H9 (cell line): ENCODE data around the gene SORCS2. TPM values are rescaled to one million over a fixed set of nuclear protein-coding genes. Genes with fewer than 3 reads are reported as not detected.

Source experiments
- DNase-seq: peaks from one replicate; pipeline ENCODE4 v3.0.0-alpha.2; 2017
- H2AFZ ChIP-seq: one replicate; pipeline ENCODE4 v1.6.1; 2013; ENCODE audit warnings: mild to moderate bottlenecking, low read length, control low read depth, moderate library complexity
- H2AK5ac ChIP-seq: 2 replicates; pipeline ENCODE4 v1.6.1; 2013; ENCODE audit warnings: low read length, control low read depth, mixed read lengths; ENCODE audit not compliant: insufficient read length
- H2BK120ac ChIP-seq: one replicate; pipeline ENCODE4 v1.6.1; 2013; ENCODE audit warnings: low read depth, mild to moderate bottlenecking, low read length, control low read depth, inconsistent platforms; ENCODE audit not compliant: poor library complexity, severe bottlenecking
- H2BK12ac ChIP-seq: 2 replicates; pipeline ENCODE4 v1.6.1; 2013; ENCODE audit warnings: low read length, control low read depth, mixed read lengths, low read depth; ENCODE audit not compliant: insufficient read length
- H2BK15ac ChIP-seq: 2 replicates; pipeline ENCODE4 v1.6.1; 2013; ENCODE audit warnings: low read depth, low read length, control low read depth
- H2BK20ac ChIP-seq: one replicate; pipeline ENCODE4 v1.6.1; 2013; ENCODE audit warnings: low read depth, mild to moderate bottlenecking, low read length, control low read depth, inconsistent platforms; ENCODE audit not compliant: poor library complexity, severe bottlenecking
- H2BK5ac ChIP-seq: 2 replicates; pipeline ENCODE4 v1.6.1; 2013; ENCODE audit warnings: low read length, control low read depth, mixed read lengths; ENCODE audit not compliant: insufficient read length
- H3K14ac ChIP-seq: 2 replicates; pipeline ENCODE4 v1.6.1; 2013; ENCODE audit warnings: low read length, control low read depth; ENCODE audit not compliant: insufficient read depth
- H3K18ac ChIP-seq: 2 replicates; pipeline ENCODE4 v1.6.1; 2013; ENCODE audit warnings: low read depth, mild to moderate bottlenecking, mixed read lengths, low read length, control low read depth; ENCODE audit not compliant: insufficient read length
- H3K23ac ChIP-seq: 2 replicates; pipeline ENCODE4 v1.6.1; 2013; ENCODE audit warnings: low read length, control low read depth, mixed read lengths, low read depth; ENCODE audit not compliant: insufficient read length
- H3K23me2 ChIP-seq: 2 replicates; pipeline ENCODE4 v1.6.1; 2013; ENCODE audit warnings: low read depth, mild to moderate bottlenecking, mixed read lengths, low read length, control low read depth; ENCODE audit not compliant: insufficient read length, poor library complexity, severe bottlenecking
- H3K27ac ChIP-seq: 2 replicates; pipeline ENCODE4 v1.5.1; 2013; ENCODE audit warnings: low read length, control low read depth, mixed read lengths, low read depth; ENCODE audit not compliant: insufficient read length
- H3K27me3 ChIP-seq: 2 replicates; pipeline ENCODE4 v1.6.1; 2013; ENCODE audit warnings: low read length, control low read depth, inconsistent platforms; ENCODE audit not compliant: insufficient read depth
- H3K4ac ChIP-seq: 2 replicates; pipeline ENCODE4 v1.6.1; 2013; ENCODE audit warnings: low read depth, mild to moderate bottlenecking, control low read depth, inconsistent platforms, low read length, moderate library complexity
- H3K4me1 ChIP-seq: 2 replicates; pipeline ENCODE4 v1.6.1; 2013; ENCODE audit warnings: low read length, control low read depth, inconsistent platforms; ENCODE audit not compliant: insufficient read depth
- H3K4me2 ChIP-seq: 2 replicates; pipeline ENCODE4 v1.6.1; 2013; ENCODE audit warnings: low read length, control low read depth, mixed read lengths; ENCODE audit not compliant: insufficient read length, insufficient read depth
- H3K56ac ChIP-seq: 2 replicates; pipeline ENCODE4 v1.6.1; 2013; ENCODE audit warnings: low read depth, mild to moderate bottlenecking, mixed read lengths, low read length, control low read depth; ENCODE audit not compliant: insufficient read length
- H3K79me1 ChIP-seq: 2 replicates; pipeline ENCODE4 v1.6.1; 2013; ENCODE audit warnings: low read depth, mild to moderate bottlenecking, moderate library complexity, low read length, control low read depth, inconsistent platforms; ENCODE audit not compliant: insufficient read depth, poor library complexity, severe bottlenecking
- H3K79me2 ChIP-seq: 2 replicates; pipeline ENCODE4 v1.6.1; 2013; ENCODE audit warnings: low read length, control low read depth, inconsistent platforms; ENCODE audit not compliant: insufficient read depth
- H3K9ac ChIP-seq: 2 replicates; pipeline ENCODE4 v1.6.1; 2013; ENCODE audit warnings: low read length, control low read depth, mixed read lengths; ENCODE audit not compliant: insufficient read length; ENCODE audit errors: extremely low read depth
- H3K9me3 ChIP-seq: one replicate; pipeline ENCODE4 v1.6.1; 2013; ENCODE audit warnings: low read depth, low read length, inconsistent platforms; ENCODE audit not compliant: control insufficient read depth
- H3T11ph ChIP-seq: one replicate; pipeline ENCODE4 v1.6.1; 2013; ENCODE audit warnings: mild to moderate bottlenecking, low read length, control low read depth, inconsistent platforms
- H4K20me1 ChIP-seq: one replicate; pipeline ENCODE4 v1.6.1; 2013; ENCODE audit not compliant: control insufficient read depth, insufficient read length, insufficient read depth
- H4K5ac ChIP-seq: 2 replicates; pipeline ENCODE4 v1.6.1; 2013; ENCODE audit warnings: low read depth, mild to moderate bottlenecking, mixed read lengths, low read length, control low read depth; ENCODE audit not compliant: insufficient read length
- H4K8ac ChIP-seq: replicated peaks from 2 replicates; pipeline ENCODE4 v1.6.1; 2013; ENCODE audit warnings: low read length, control low read depth, mixed read lengths, low read depth; ENCODE audit not compliant: insufficient read length
- H4K91ac ChIP-seq: 2 replicates; pipeline ENCODE4 v1.6.1; 2013; ENCODE audit warnings: low read depth, mild to moderate bottlenecking, moderate library complexity, mixed read lengths, low read length, control low read depth; ENCODE audit not compliant: insufficient read length
- H3K27ac Mint-ChIP-seq, 3 experiments: 2 replicates in 2 of 3; 3 replicates in 1 of 3; pipeline ENCODE4 v1.8.0; 2020 to 2021; ENCODE audit warnings: mixed read lengths in 3 of 3, mild to moderate bottlenecking in 1 of 3, moderate library complexity in 1 of 3
- H3K27me3 Mint-ChIP-seq: 2 replicates; pipeline ENCODE4 v1.8.0; 2021; ENCODE audit warnings: low read depth, mild to moderate bottlenecking, moderate library complexity, mixed read lengths
- H3K36me3 Mint-ChIP-seq, 3 experiments: 2 replicates in 2 of 3; 3 replicates in 1 of 3; pipeline ENCODE4 v1.8.0; 2020 to 2021; ENCODE audit warnings: low read depth in 3 of 3, mixed read lengths in 3 of 3; ENCODE audit not compliant: insufficient read depth in 1 of 3
- H3K4me1 Mint-ChIP-seq, 2 experiments: 2 replicates each; pipeline ENCODE4 v1.8.0; 2020; ENCODE audit warnings: mixed read lengths in 2 of 2
- H3K4me3 Mint-ChIP-seq, 2 experiments: 2 replicates in 1 of 2; 3 replicates in 1 of 2; pipeline ENCODE4 v1.8.0; 2020 to 2021; ENCODE audit warnings: mild to moderate bottlenecking in 2 of 2, mixed read lengths in 2 of 2, moderate library complexity in 1 of 2
- H3K9me3 Mint-ChIP-seq, 2 experiments: 2 replicates in 1 of 2; 3 replicates in 1 of 2; pipeline ENCODE4 v1.8.0; 2020; ENCODE audit warnings: mild to moderate bottlenecking in 2 of 2, mixed read lengths in 2 of 2, moderate library complexity in 1 of 2
- CTCF ChIP-seq: fragments of 200-600 bp; sonication (generic); conservative IDR thresholded peaks from 3 replicates; pipeline ENCODE4 v1.8.0; 2021; ENCODE audit warnings: antibody characterized with exemption, mild to moderate bottlenecking
- WGBS: extraction: QIAGEN DNeasy Blood & Tissue Kit; methylation state at CpG from one replicate; pipeline ENCODE4 v1.1.7; 2013; ENCODE audit warnings: missing lambda C conversion rate, low lambda C conversion rate, mixed read lengths; ENCODE audit not compliant: insufficient read length; ENCODE audit errors: extremely low coverage; 5-methylcytosine and 5-hydroxymethylcytosine counted together
- total RNA-seq: library from RNA; stranded (reverse); gene quantifications from 2 replicates; pipeline ENCODE4 v1.2.1, GENCODE V29; 2021

Gene SORCS2
- total RNA-seq, 1 experiment from 2014 or later: 0.57 TPM

- no peak overlapping the region for H3K4me3 Mint-ChIP-seq
- no peaks in the 10 kb centered on the region for H3K27me3 ChIP-seq
These were observed 288.1 kb downstream of the SORCS2 start for GRCh38 chr4:7480423-7480822.

More at GRCh38 chr4:7480423-7480822, 288.1 kb downstream of the SORCS2 start:
- H3K9me3 Mint-ChIP-seq: no peaks in the 10 kb centered on the region; a peak in 1 of 5 replicates
- Histone ChIP-seq H3K56ac (no peak overlapping the region), H2BK120ac (no peak overlapping the region), H3K23me2 (no peaks in the 10 kb centered on the region), H3K23ac (no peak overlapping the region), H3K9ac (no peak overlapping the region), H3K18ac (no peak overlapping the region), H2BK15ac (no peak overlapping the region), H3K4me2 (no peak overlapping the region), H3K79me1 (no peaks in the 10 kb centered on the region), H4K20me1 (no peaks in the 10 kb centered on the region), H2AFZ (no peak overlapping the region), H2AK5ac (no peak overlapping the region), H3T11ph (no peak overlapping the region), H4K8ac (no peak overlapping the region), H3K9me3 (no peaks in the 10 kb centered on the region), H3K4me1 (no peaks in the 10 kb centered on the region), H3K14ac (no peak overlapping the region), H3K4ac (no peak overlapping the region), H4K91ac (no peak overlapping the region), H3K27ac (no peak overlapping the region), H2BK5ac (no peak overlapping the region), H2BK12ac (no peak overlapping the region), H2BK20ac (no peak overlapping the region), H3K79me2 (no peaks in the 10 kb centered on the region), H4K5ac (no peak overlapping the region)
- no peaks in the 10 kb centered on the region for H3K36me3 Mint-ChIP-seq
- peaks cover 3% of the 10 kb centered on the region; the same call in 1 of the 2 replicates for H3K27me3 Mint-ChIP-seq
- no peak for DNase-seq
- TF ChIP-seq CTCF: no peak
- H3K4me1 Mint-ChIP-seq: peaks cover 15 to 16% of the 10 kb centered on the region in 2 experiments
- WGBS: no CpG with 5 or more reads among the region's 16 CpGs
- no peak overlapping the region for H3K27ac Mint-ChIP-seq
